ENCODE data around the gene RPL10L. TPM values are rescaled to one million over a fixed set of nuclear protein-coding genes. Genes with fewer than 3 reads are reported as not detected.

The RPL10L gene
- not detected in 2 replicates for total RNA-seq (ENCODE audit: low replicate concordance)
- long read RNA-seq = 0 reads

DNA sequence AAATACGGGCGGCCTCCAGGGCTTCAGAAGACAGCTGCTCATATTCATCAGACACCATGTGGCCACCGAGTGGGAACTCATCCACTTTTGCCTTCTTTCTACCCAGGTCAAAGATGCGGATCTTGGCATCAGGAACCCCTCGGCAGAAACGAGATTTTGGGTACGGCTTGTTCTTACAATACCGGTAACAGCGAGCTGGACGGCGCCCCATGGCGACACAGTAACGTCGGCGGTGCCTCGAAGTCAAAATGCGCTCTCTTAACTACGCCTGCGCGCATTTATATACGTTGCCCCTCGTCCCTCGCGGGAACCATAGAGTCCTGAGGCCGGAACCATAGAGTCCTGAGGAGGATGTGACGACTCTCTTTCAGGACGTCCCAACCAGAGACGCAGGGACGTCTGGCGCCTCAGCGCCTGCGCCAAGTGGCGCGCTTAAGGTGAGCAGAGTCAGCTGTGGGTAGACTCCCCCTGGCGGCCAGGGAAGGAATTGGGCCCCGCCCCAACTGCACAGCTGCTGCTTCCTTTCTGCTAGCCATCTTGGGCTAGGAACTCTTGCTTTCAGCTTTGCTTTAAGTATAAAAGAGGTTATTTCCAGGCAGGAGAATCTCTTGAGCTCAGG, at the start of gene RPL10L:
RPL10L (minus strand) TSS at position 256 of the 619 bp plus-strand sequence; CDS start at position 211, 45 bp downstream.
- H3K36me3 Mint-ChIP-seq = no peaks in the 10 kb centered on the region
- no peak within 1 kb of the TSS for H3K4me3 Mint-ChIP-seq
- H3K27me3 Mint-ChIP-seq = no peaks in the 10 kb centered on the region
- TF ChIP-seq, protein P1, sequence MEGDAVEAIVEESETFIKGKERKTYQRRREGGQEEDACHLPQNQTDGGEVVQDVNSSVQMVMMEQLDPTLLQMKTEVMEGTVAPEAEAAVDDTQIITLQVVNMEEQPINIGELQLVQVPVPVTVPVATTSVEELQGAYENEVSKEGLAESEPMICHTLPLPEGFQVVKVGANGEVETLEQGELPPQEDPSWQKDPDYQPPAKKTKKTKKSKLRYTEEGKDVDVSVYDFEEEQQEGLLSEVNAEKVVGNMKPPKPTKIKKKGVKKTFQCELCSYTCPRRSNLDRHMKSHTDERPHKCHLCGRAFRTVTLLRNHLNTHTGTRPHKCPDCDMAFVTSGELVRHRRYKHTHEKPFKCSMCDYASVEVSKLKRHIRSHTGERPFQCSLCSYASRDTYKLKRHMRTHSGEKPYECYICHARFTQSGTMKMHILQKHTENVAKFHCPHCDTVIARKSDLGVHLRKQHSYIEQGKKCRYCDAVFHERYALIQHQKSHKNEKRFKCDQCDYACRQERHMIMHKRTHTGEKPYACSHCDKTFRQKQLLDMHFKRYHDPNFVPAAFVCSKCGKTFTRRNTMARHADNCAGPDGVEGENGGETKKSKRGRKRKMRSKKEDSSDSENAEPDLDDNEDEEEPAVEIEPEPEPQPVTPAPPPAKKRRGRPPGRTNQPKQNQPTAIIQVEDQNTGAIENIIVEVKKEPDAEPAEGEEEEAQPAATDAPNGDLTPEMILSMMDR (conservative IDR thresholded peaks at IDR 0.05) = peak; percentile 55
- no peaks in the 10 kb centered on the region for H3K4me1 Mint-ChIP-seq (ENCODE audit: unreplicated experiment)
- H3K9me3 Mint-ChIP-seq = no peaks in the 10 kb centered on the region
- DNase-seq (ENCODE audit: extremely low spot score, unreplicated experiment) = no peak
- H3K27ac Mint-ChIP-seq = no peak within 1 kb of the TSS

DNA sequence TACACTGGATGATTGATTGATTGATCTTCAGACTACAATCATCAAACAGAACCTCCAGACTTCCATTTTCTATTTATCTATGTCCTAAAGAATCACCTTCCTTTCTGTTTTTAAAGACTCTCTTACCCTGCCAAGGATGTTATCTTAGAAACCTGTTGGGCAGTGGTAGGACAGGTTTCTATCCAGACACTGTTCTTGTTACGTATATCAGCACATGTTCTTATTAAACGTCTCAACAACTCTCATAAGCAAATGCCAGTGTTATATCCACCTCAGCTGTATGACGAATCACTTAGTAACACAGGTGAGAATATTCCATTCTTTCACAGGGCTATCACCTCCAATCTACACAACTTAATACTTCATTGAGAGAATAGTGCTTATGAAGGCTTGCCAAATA, 40.2 kb upstream of the RPL10L start:
- no peaks in the 10 kb centered on the region for H3K4me1 Mint-ChIP-seq (ENCODE audit: unreplicated experiment)
- H3K27ac Mint-ChIP-seq = peak overlapping the region; percentile 28
- TF ChIP-seq, protein P1 (conservative IDR thresholded peaks at IDR 0.05) = no peak
- no peak overlapping the region for H3K4me3 Mint-ChIP-seq
- no peaks in the 10 kb centered on the region for H3K9me3 Mint-ChIP-seq
- no peaks in the 10 kb centered on the region for H3K36me3 Mint-ChIP-seq
- no peaks in the 10 kb centered on the region for H3K27me3 Mint-ChIP-seq
- DNase-seq (ENCODE audit: extremely low spot score, unreplicated experiment) = no peak

DNA sequence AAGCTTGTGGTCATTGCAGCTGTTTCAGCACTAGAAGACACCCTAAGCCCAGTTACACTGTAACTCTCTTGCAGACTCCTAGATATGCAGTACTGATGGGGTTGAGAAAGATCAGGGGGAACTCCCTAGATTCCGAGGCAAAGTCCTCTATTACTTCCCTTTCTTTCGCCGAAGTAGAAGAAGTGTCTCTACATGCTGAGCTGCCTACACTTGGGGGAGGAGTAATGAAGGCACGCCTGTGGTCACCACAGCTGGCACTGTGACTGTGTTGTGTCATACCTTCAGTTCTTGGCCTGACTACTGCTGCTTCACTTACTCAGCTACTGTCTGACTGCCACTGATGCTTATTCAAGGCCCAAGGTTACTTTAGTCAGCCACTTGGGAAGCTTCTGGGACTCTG, 35.1 kb upstream of the RPL10L start:
- Mint-ChIP-seq H3K4me1 (ENCODE audit: unreplicated experiment) (no peaks in the 10 kb centered on the region), H3K27me3 (no peaks in the 10 kb centered on the region), H3K4me3 (no peak overlapping the region), H3K27ac (no peak overlapping the region), H3K36me3 (no peaks in the 10 kb centered on the region), H3K9me3 (peaks cover 18% of the 10 kb centered on the region)
- no peak for DNase-seq (ENCODE audit: extremely low spot score, unreplicated experiment)
- TF ChIP-seq, protein P1 (conservative IDR thresholded peaks at IDR 0.05) = no peak

DNA sequence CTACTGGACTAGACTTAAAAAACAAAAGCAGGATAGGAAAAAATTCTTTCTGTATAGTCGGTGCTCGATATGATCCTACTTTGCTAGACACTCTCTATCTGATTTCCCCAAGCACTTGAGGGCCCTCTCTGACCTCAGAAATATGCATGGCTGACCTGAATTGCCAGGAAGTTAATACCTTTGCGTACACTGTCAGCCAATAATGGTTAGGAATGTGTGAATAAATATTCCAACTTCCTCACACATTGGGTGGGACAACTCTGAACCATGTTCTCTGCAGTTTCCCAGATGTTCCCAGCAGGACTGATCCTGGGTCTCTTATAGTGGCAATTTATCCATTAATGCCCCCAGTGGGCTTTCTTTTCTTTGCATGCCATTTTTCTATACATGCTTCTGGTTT, 20.5 kb upstream of the RPL10L start:
- Mint-ChIP-seq H3K4me1 (ENCODE audit: unreplicated experiment) (no peaks in the 10 kb centered on the region), H3K4me3 (no peak overlapping the region), H3K27ac (no peak overlapping the region), H3K27me3 (no peaks in the 10 kb centered on the region), H3K36me3 (no peaks in the 10 kb centered on the region), H3K9me3 (no peaks in the 10 kb centered on the region)
- DNase-seq (ENCODE audit: extremely low spot score, unreplicated experiment) = no peak
- TF ChIP-seq, protein P1 (conservative IDR thresholded peaks at IDR 0.05) = no peak

DNA sequence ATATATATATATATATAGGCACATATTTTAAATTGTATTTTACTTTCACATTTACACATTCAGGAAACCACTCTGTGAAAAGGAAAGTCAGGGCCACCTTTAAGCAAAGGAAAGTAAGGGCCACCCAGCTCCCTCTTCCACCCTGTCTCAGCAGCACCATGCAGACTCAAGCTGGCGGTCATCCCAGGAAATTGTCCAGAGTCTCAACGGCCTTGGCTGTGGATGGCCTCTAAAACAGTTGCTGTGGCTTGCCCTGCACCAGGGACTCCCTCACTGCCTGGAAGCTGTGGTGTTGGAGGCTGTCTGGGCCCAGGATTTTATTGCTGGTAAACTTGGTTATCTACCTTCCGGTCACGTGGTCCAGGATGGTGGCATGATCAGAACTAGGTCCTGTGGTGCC, 11.8 kb upstream of the RPL10L start:
- Mint-ChIP-seq H3K9me3 (no peaks in the 10 kb centered on the region), H3K4me1 (ENCODE audit: unreplicated experiment) (no peaks in the 10 kb centered on the region), H3K36me3 (no peaks in the 10 kb centered on the region), H3K27ac (no peak overlapping the region), H3K4me3 (no peak overlapping the region), H3K27me3 (no peaks in the 10 kb centered on the region)
- TF ChIP-seq, protein P1 (conservative IDR thresholded peaks at IDR 0.05) = no peak
- DNase-seq (ENCODE audit: extremely low spot score, unreplicated experiment) = no peak

Data from type B pancreatic cell (in vitro differentiated cells).